K562 (cell line): Measurements from ENCODE around the gene DCDC2. TPM values are rescaled to one million over a fixed set of nuclear protein-coding genes. Genes with fewer than 3 reads are reported as not detected.

Source experiments
- ATAC-seq: fragments of 200-7000 bp; cut with Tn5 transposase; 3 replicates; pipeline ENCODE4 v1.9.1; 2020; ENCODE audit warnings: moderate library complexity
- BruUV-seq: library from RNA; stranded (reverse); fragments of 400-500 nt; replicated peaks from 2 replicates; lab custom pipeline; 2021; lab: Mats Ljungman, UMichigan
- CTCF ChIA-PET: fragments of 300-600 bp; formaldehyde crosslinking; extraction: SDS; loops from one replicate; lab custom pipeline; 2021; ENCODE audit warnings: low intra/inter-chr PET ratio; lab: Yijun Ruan, JAX
- POLR2A ChIA-PET: fragments of 300-600, 350-650 bp; sonication (Branson Sonifier 250); formaldehyde crosslinking; extraction: SDS; loops from one replicate; lab custom pipeline; 2021; ENCODE audit warnings: antibody characterized with exemption, inconsistent platforms; lab: Yijun Ruan, JAX
- DNase-seq, 4 experiments: peaks; one replicate each; pipeline versions ENCODE4 v3.0.0 to v3.0.0-alpha.2; 2011 to 2018; ENCODE audit warnings: low spot score in 3 of 4, mixed read lengths in 3 of 4; ENCODE audit errors: extremely low read depth in 1 of 4
- FAIRE-seq: peaks from 2 replicates; lab custom pipeline; 2011; peaks lifted over from hg19 to GRCh38; lab: Jason Lieb, UNC
- H2AFZ ChIP-seq: 2 replicates; pipeline ENCODE4 v1.6.0; 2011; ENCODE audit warnings: low read depth, low read length, control low read depth, inconsistent platforms
- H3K27ac ChIP-seq: fragments of 200-600 bp; 3 replicates; pipeline ENCODE4 v1.8.0; 2011; ENCODE audit warnings: low read depth, mild to moderate bottlenecking, control low read depth, inconsistent platforms, low read length, moderate library complexity, mixed read lengths; ENCODE audit errors: extremely low read depth
- H3K27me3 ChIP-seq, 2 experiments: fragments of 300-600 bp in 1 of 2; 2 replicates in 1 of 2; 3 replicates in 1 of 2; pipeline versions ENCODE4 v1.6.0 to v1.8.0; 2011; ENCODE audit warnings: inconsistent platforms in 2 of 2, low read length in 2 of 2, mild to moderate bottlenecking in 1 of 2, mixed read lengths in 1 of 2, moderate library complexity in 1 of 2; ENCODE audit not compliant: control insufficient read depth in 2 of 2, insufficient read depth in 2 of 2
- H3K36me3 ChIP-seq: fragments of 300-600 bp; 3 replicates; pipeline ENCODE4 v1.8.0; 2011; ENCODE audit warnings: mild to moderate bottlenecking, low read length, inconsistent platforms; ENCODE audit not compliant: control insufficient read depth, insufficient read depth
- H3K4me1 ChIP-seq, 2 experiments: fragments of 200-600 bp in 1 of 2; replicated peaks in 1 of 2; 2 replicates in 1 of 2; 3 replicates in 1 of 2; pipeline versions ENCODE4 v1.5.1 to v1.8.0; 2011; ENCODE audit warnings: inconsistent platforms in 2 of 2, low read length in 2 of 2, mild to moderate bottlenecking in 1 of 2, mixed read lengths in 1 of 2, moderate library complexity in 1 of 2; ENCODE audit not compliant: control insufficient read depth in 2 of 2, insufficient read depth in 2 of 2
- H3K4me2 ChIP-seq: 2 replicates; pipeline ENCODE4 v1.6.1; 2011; ENCODE audit warnings: low read length, control low read depth, inconsistent platforms, mixed read lengths; ENCODE audit not compliant: insufficient read depth
- H3K4me3 ChIP-seq: fragments of 200-600 bp; sonication (generic), shearing (Covaris generic); 2 replicates; pipeline ENCODE4 v1.5.1; 2016; ENCODE audit warnings: control low read depth, inconsistent platforms
- H3K79me2 ChIP-seq: fragments of 200-600 bp; 3 replicates; pipeline ENCODE4 v1.8.0; 2011; ENCODE audit warnings: low read length, inconsistent platforms; ENCODE audit not compliant: control insufficient read depth, insufficient read depth
- H3K9ac ChIP-seq, 2 experiments: 2 replicates each; pipeline versions ENCODE4 v1.6.0 to v1.6.1; 2011; ENCODE audit warnings: low read depth in 2 of 2, low read length in 2 of 2, control low read depth in 1 of 2, inconsistent platforms in 1 of 2, mild to moderate bottlenecking in 1 of 2, mixed read lengths in 1 of 2; ENCODE audit not compliant: insufficient read depth in 1 of 2
- H3K9me1 ChIP-seq: one replicate; pipeline ENCODE4 v1.6.0; 2011; ENCODE audit warnings: inconsistent platforms, mild to moderate bottlenecking, low read length, moderate library complexity; ENCODE audit not compliant: control insufficient read depth, insufficient read depth
- H3K9me3 ChIP-seq: replicated peaks from 2 replicates; pipeline ENCODE4 v1.5.1; 2011; ENCODE audit warnings: low read depth, low read length, inconsistent platforms; ENCODE audit not compliant: control insufficient read depth, insufficient read depth
- H4K20me1 ChIP-seq: replicated peaks from 2 replicates; pipeline ENCODE4 v1.6.1; 2011; ENCODE audit warnings: low read length, inconsistent platforms, mixed read lengths; ENCODE audit not compliant: control insufficient read depth, insufficient read depth
- POLR2AphosphoS2 ChIP-seq: IDR thresholded peaks from 2 replicates; pipeline ENCODE4 v1.6.1; 2012; ENCODE audit warnings: low read length, improper control_type of control experiment
- REST ChIP-seq, 2 experiments: fragments of 450-650 bp; formaldehyde crosslinking in 1 of 2; IDR thresholded peaks; 2 replicates each; pipeline versions ENCODE4 v1.4.0 to v1.6.1; 2014 to 2020; ENCODE audit warnings: mild to moderate bottlenecking in 2 of 2, borderline replicate concordance in 1 of 2, low read depth in 1 of 2
- STAG1 ChIP-seq: sonication (generic); formaldehyde crosslinking; IDR thresholded peaks from 2 replicates; pipeline ENCODE4 v1.5.0; 2020; ENCODE audit warnings: missing genetic modification reagents, borderline replicate concordance
- TEAD1 ChIP-seq, 2 experiments: fragments of 450-650 bp in 1 of 2; sonication (generic) in 1 of 2; formaldehyde crosslinking; IDR thresholded peaks; 2 replicates each; pipeline versions ENCODE4 v1.4.0 to v1.8.0; 2020 to 2022; ENCODE audit warnings: mild to moderate bottlenecking in 2 of 2, missing genetic modification reagents in 1 of 2
- USF1 ChIP-seq: sonication (generic); formaldehyde crosslinking; IDR thresholded peaks from 2 replicates; pipeline ENCODE4 v1.9.0; 2022; ENCODE audit warnings: mild to moderate bottlenecking, missing genetic modification reagents
- ZNF23 ChIP-seq: fragments of 250-450 bp; sonication (Bioruptor Pico); IDR thresholded peaks from 2 replicates; pipeline ENCODE4 v1.4.0; 2020; ENCODE audit warnings: mild to moderate bottlenecking
- ZNF277 ChIP-seq: fragments of 250-450 bp; sonication (Bioruptor Pico); IDR thresholded peaks from 2 replicates; pipeline ENCODE4 v1.8.0; 2022; ENCODE audit warnings: inconsistent platforms, mild to moderate bottlenecking, moderate library complexity, borderline replicate concordance
- WGBS: fragments of 100-300 bp; shearing (Covaris generic); methylation state at CpG from one replicate; pipeline ENCODE4 v1.1.6; 2016; ENCODE audit warnings: low coverage, mixed read lengths; ENCODE audit not compliant: insufficient coverage; ENCODE audit errors: missing lambda C conversion rate; 5-methylcytosine and 5-hydroxymethylcytosine counted together
- in situ Hi-C: fragments of 300-500 bp; cut with MboI; formaldehyde crosslinking; loops from 4 replicates; pipeline ENCODE4 v1.15.0; 2018; ENCODE audit warnings: inconsistent platforms, mixed read lengths
- intact Hi-C: fragments of 100-400 bp; cut with micrococcal nuclease; formaldehyde crosslinking; loops from 2 replicates; pipeline ENCODE4 v1.14.2; 2022
- polyA plus RNA-seq, 8 experiments: library from polyadenylated mRNA; depleted of rRNA in 4 of 8; stranded (reverse) in 5 of 8; unstranded in 3 of 8; fragments of >200 nt; fragmentation: Nextera tagmentation in 2 of 8; fragmentation: Illumina TruSeq in 1 of 8; extraction: Ambion mirVana in 2 of 8; extraction: Trizol in 1 of 8; gene quantifications; 2 replicates each; pipeline versions ENCODE4 v1.2.1 to v1.2.3, GENCODE V29; 2011 to 2014; ENCODE audit warnings: inconsistent platforms in 1 of 8, missing spikeins in 1 of 8
- total RNA-seq, 7 experiments: library from RNA; depleted of rRNA in 6 of 7; stranded (reverse); fragments of >200 nt in 6 of 7; fragmentation: Illumina TruSeq in 2 of 7; extraction: Trizol in 2 of 7; gene quantifications; 2 replicates each; pipeline versions ENCODE4 v1.2.1 to v1.2.3, GENCODE V29; 2011 to 2021; ENCODE audit warnings: low replicate concordance in 1 of 7

DCDC2 gene
- total and polyA plus RNA-seq, 9 of the 15 experiments (the other 6 are each of a cell fraction or from before 2014, with no cell fraction given), result 0.04 TPM; not detected in 8

- ATAC-seq (peak; percentile 73), FAIRE-seq (peak; percentile 19), DNase-seq (peak; percentile 36 to 51 (median 40))
- no peak overlapping the region for H3K4me2 ChIP-seq
- no peaks in the 10 kb centered on the region for H3K27me3 ChIP-seq
- intact Hi-C loops (no loop called here), in situ Hi-C loops (no loop called here)
- no TSS peak for BruUV-seq
- no peak overlapping the region for H3K27ac ChIP-seq
- H3K9ac ChIP-seq, result no peak overlapping the region
- H3K9me3 ChIP-seq, result no peaks in the 10 kb centered on the region
- 0% methylated on average over 6 of the region's 6 CpGs for WGBS
- no peaks in the 10 kb centered on the region for H3K9me1 ChIP-seq
- ChIA-PET CTCF (no interaction called here), POLR2A (no interaction called here)
- H3K36me3 ChIP-seq, result no peaks in the 10 kb centered on the region
- H3K4me3 ChIP-seq, result no peak overlapping the region
- H4K20me1 ChIP-seq, result no peaks in the 10 kb centered on the region
- H3K4me1 ChIP-seq, result no peaks in the 10 kb centered on the region
- H2AFZ ChIP-seq, result no peak overlapping the region
- no peaks in the 10 kb centered on the region for H3K79me2 ChIP-seq
- TF ChIP-seq USF1 (no peak), STAG1 (CRISPR knock-in tag) (no peak), REST (IDR thresholded peaks at IDR 0.05; ENCODE audit: borderline replicate concordance) (peak; percentile 97), REST (CRISPR knock-in tag; IDR thresholded peaks at IDR 0.05; ENCODE audit: low read depth) (peak; percentile 95), ZNF23 (CRISPR knock-in tag) (no peak), TEAD1 (CRISPR knock-in tag; IDR thresholded peaks at IDR 0.05) (no peak), POLR2AphosphoS2 (no peak), ZNF277 (CRISPR knock-in tag) (no peak)
Observed at GRCh38 chr6:24126586-24127192, 231.2 kb downstream of the DCDC2 start.
